Esophagus squamous epithelium (tissue), 5 donors: ENCODE measurements around the gene APBA2. TPM values are rescaled to one million over a fixed set of nuclear protein-coding genes. Genes with fewer than 3 reads are reported as not detected.

ENCODE experiments used
- DNase-seq: peaks from one replicate; lab custom pipeline; 2025; lab: John Stamatoyannopoulos, UW
- H3K27ac ChIP-seq, 4 donors: fragments of 200-600 bp; sonication (generic); one replicate each; pipeline ENCODE4 v1.5.1; 2016 to 2019; ENCODE audit warnings: mild to moderate bottlenecking in 1 of 4
- H3K27me3 ChIP-seq, 4 donors: fragments of 200-600 bp; sonication (generic); 1 replicate in 3 of 4; 2 replicates in 1 of 4; pipeline versions ENCODE4 v1.5.1 to v1.6.0; 2017 to 2021; ENCODE audit warnings: antibody characterized with exemption in 1 of 4
- H3K36me3 ChIP-seq, 3 donors: fragments of 200-600 bp; sonication (generic); one replicate each; pipeline ENCODE4 v1.5.1; 2016 to 2019
- H3K4me1 ChIP-seq, 3 donors: fragments of 200-600 bp; sonication (generic); one replicate each; pipeline ENCODE4 v1.5.1; 2017 to 2019
- H3K4me3 ChIP-seq, 4 donors: fragments of 200-600 bp; sonication (generic); 1 replicate in 3 of 4; 2 replicates in 1 of 4; pipeline ENCODE4 v1.5.1; 2016 to 2019; ENCODE audit warnings: mild to moderate bottlenecking in 2 of 4, moderate library complexity in 1 of 4
- H3K9me3 ChIP-seq, 3 donors: fragments of 200-600 bp; sonication (generic); one replicate each; pipeline ENCODE4 v1.5.1; 2016 to 2019
- POLR2A ChIP-seq, 4 donors: fragments of 450-650 bp; IDR thresholded peaks; one replicate each; pipeline ENCODE4 v1.6.1; 2017; ENCODE audit warnings: antibody characterized with exemption in 4 of 4, mild to moderate bottlenecking in 4 of 4, moderate library complexity in 3 of 4
- WGBS, 2 donors: methylation state at CpG; one replicate each; pipeline ENCODE4 v1.1.5; 2018; 5-methylcytosine and 5-hydroxymethylcytosine counted together
- intact Hi-C: fragments of 100-400 bp; cut with DNase I; formaldehyde crosslinking; loops from one replicate; pipeline ENCODE4 v1.15.0; 2022
- total RNA-seq, 4 donors: library from RNA; depleted of rRNA; stranded (reverse); fragments of >200 nt; gene quantifications; one replicate each; pipeline ENCODE4 v1.1.0, GENCODE V29; 2016
- TF ChIP-seq, protein P1 (sequence below), 6 experiments: fragments of 450-650 bp in 4 of 6; fragments of 200-600 bp in 2 of 6; sonication (generic) in 2 of 6; IDR thresholded peaks; one replicate each; pipeline ENCODE4 v1.5.1; 2016 to 2019; ENCODE audit warnings: antibody characterized with exemption in 6 of 6, mild to moderate bottlenecking in 4 of 6, moderate library complexity in 4 of 6
- donor health status: DM: yes; HTN: yes; CAD: no.

Gene APBA2
- total RNA-seq, 4 donors from 2014 or later = 0.82 to 9.9 (median 1.6) TPM

DNA sequence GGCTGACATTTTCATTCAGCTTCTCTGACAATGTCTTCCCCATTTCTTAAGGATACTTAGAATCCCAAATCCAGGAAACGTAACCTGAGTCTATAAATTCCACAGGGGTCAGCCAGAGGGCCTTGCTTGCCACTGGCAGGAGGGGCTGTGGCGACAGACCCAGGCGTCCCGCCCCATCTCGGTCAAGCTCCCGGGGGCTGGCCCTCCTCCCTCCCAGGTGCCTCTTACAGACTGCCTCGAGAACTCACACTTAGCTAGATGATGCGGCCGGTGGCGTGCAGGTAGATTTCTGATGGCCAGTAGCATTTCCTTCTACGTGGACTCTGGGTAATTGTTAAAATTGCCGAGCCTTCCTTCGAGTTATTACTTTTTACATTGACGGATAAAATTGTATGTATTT is 211.4 kb downstream of the APBA2 start:
- intact Hi-C loops = no loop called here
- DNase-seq = no peak
- 85 to 90% methylated on average over 12 to 14 of the region's 14 CpGs for WGBS, 2 donors
- Histone ChIP-seq H3K27ac (no peak overlapping the region), H3K4me1 (no peaks in the 10 kb centered on the region), H3K4me3 (no peak overlapping the region), H3K27me3 (no peaks in the 10 kb centered on the region), H3K9me3 (no peaks in the 10 kb centered on the region), H3K36me3 (no peaks in the 10 kb centered on the region)
- TF ChIP-seq, protein P1, sequence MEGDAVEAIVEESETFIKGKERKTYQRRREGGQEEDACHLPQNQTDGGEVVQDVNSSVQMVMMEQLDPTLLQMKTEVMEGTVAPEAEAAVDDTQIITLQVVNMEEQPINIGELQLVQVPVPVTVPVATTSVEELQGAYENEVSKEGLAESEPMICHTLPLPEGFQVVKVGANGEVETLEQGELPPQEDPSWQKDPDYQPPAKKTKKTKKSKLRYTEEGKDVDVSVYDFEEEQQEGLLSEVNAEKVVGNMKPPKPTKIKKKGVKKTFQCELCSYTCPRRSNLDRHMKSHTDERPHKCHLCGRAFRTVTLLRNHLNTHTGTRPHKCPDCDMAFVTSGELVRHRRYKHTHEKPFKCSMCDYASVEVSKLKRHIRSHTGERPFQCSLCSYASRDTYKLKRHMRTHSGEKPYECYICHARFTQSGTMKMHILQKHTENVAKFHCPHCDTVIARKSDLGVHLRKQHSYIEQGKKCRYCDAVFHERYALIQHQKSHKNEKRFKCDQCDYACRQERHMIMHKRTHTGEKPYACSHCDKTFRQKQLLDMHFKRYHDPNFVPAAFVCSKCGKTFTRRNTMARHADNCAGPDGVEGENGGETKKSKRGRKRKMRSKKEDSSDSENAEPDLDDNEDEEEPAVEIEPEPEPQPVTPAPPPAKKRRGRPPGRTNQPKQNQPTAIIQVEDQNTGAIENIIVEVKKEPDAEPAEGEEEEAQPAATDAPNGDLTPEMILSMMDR (IDR thresholded peaks at IDR 0.05) = no peak
- no peak for TF ChIP-seq POLR2A (IDR thresholded peaks at IDR 0.05)

DNA sequence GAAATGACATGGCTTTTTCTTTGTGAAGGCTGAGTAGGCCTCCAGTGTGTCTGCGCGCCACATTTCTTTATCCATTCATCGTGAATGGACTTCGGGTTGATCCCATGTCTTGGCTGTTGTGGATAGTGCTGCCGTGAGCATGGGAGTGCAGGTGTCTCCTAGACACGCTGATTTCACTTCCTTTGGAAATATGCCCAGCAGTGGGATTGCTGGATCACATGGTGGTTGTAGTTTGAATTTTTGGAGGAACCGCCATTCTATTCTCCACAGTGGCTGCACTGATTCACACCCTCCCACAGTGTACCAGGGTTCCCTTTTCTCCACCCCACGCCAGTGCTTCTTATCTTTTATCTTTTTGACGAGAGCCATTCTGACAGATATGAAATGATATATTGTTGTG is 212.2 kb downstream of the APBA2 start:
- WGBS, 2 donors = 59 to 73% methylated on average over 7 to 9 of the region's 9 CpGs
- no peak for DNase-seq
- peaks cover 0 to under 1% (median 0%) of the 10 kb centered on the region in 4 donors for H3K27me3 ChIP-seq
- H3K27ac ChIP-seq = no peak overlapping the region
- TF ChIP-seq, protein P1 (IDR thresholded peaks at IDR 0.05) = no peak
- no peak for TF ChIP-seq POLR2A (IDR thresholded peaks at IDR 0.05)
- H3K9me3 ChIP-seq = no peaks in the 10 kb centered on the region
- H3K4me1 ChIP-seq = no peaks in the 10 kb centered on the region
- intact Hi-C loops = no loop called here
- H3K36me3 ChIP-seq = no peaks in the 10 kb centered on the region
- H3K4me3 ChIP-seq = no peak overlapping the region

DNA sequence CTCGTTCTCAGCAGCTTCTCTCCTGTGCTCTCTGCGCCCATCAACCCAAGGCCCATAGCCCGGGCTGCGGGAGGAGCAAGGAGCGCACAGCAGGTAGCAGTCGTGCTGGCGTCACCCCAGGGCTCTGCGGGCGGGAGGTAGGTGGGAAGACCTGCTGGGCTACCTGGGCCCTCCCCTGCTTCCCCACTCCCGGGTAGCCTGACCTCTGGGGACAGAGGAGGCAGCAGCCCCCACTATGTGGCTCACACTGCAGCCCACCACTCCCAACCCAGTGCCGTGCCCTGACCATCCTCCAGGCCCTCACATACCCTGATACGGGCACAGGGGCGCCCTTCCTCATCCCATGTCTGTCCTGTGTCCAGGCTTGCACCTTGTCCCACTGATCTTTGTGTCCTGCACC is 212.9 kb downstream of the APBA2 start:
- Histone ChIP-seq H3K4me3 (no peak overlapping the region), H3K36me3 (no peaks in the 10 kb centered on the region), H3K4me1 (peaks cover 0 to 6% (median 3%) of the 10 kb centered on the region in 3 donors), H3K9me3 (no peaks in the 10 kb centered on the region), H3K27ac (no peak overlapping the region), H3K27me3 (peaks cover 0 to 7% (median 0%) of the 10 kb centered on the region in 4 donors)
- DNase-seq = no peak
- TF ChIP-seq, protein P1 (IDR thresholded peaks at IDR 0.05) = no peak
- no peak for TF ChIP-seq POLR2A (IDR thresholded peaks at IDR 0.05)
- intact Hi-C loops = no loop called here
- WGBS, 2 donors = 85% methylated on average over 6 of the region's 13 CpGs; no CpG with 5 or more reads in 1 of the 2 donors

DNA sequence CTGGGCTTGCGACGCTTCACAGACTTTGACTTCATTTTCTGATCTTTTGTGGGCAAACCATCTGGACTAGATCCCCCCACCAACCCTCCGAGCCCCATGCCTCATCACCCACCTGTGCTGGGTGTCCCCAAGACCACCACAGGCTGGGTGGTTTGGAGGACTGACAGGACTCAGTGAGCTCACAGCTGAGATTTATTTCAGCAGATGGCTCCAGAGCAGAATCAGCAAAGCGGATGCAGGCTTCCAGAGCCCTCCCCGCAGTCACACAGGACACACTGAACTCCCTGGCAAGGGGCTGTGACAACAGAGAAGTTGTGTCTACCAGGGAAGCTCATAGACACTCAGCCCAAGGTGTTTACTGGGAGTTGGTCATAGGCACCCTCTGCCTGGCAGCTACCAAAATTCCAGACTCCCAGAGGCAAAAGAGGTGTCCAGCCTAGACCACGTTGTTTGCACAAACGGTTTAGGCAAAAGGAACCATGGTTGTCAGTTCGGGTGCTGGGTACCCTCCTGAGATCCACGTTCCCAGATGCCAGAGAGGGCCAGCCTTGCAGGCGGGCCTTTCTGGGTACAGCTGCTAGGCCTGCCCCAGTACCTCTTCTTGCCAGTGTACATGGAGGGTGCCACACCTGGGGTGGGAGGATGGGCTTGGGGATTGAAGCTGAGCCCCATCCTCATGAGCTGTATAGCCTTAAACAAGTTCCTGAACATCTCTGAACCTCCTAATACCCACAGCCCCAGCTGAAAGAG is 213.5 kb downstream of the APBA2 start:
- TF ChIP-seq POLR2A (IDR thresholded peaks at IDR 0.05) = no peak
- TF ChIP-seq, protein P1 (IDR thresholded peaks at IDR 0.05) = no peak
- 89 to 93% methylated on average over 3 of the region's 10 CpGs for WGBS, 2 donors

DNA sequence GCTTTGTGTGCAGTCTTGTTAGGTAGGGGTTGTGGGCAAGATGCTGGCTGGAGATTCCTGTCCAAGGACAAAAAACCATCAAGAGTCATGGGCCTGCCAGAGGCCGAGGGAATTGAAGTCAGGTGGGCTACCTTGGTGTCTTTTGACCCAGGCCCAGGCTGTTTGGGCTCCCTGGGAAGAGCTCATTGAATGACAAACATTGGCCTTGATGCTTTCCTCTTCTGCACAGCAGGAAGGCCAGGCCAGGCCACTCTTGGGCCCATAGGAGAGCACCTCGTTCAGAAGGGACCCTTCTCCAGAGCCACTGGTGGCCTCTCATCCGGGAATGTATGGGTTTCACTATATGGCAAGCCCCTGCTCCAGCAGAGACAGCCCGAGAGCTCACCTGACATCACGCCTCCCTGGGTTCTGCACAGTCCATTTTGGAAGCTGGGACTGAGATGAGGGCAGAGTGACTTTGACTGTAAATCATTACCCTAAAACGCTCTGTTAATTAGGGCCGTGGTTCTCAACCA is 214.8 kb downstream of the APBA2 start:
- TF ChIP-seq, protein P1 (IDR thresholded peaks at IDR 0.05) = no peak
- no peak for TF ChIP-seq POLR2A (IDR thresholded peaks at IDR 0.05)
- no peak overlapping the region for H3K27ac ChIP-seq
- intact Hi-C loops = no loop called here
- no peak for DNase-seq
- H3K4me3 ChIP-seq = no peak overlapping the region
- H3K9me3 ChIP-seq = no peaks in the 10 kb centered on the region
- H3K4me1 ChIP-seq = peaks cover 0 to 11% (median 5%) of the 10 kb centered on the region in 3 donors
- peaks cover 0 to 14% (median 0%) of the 10 kb centered on the region in 4 donors for H3K27me3 ChIP-seq
- 59 to 66% methylated on average over 3 to 7 of the region's 7 CpGs for WGBS, 2 donors
- no peaks in the 10 kb centered on the region for H3K36me3 ChIP-seq

More for the DNA sequence above, 213.5 kb downstream of the APBA2 start:
- H3K36me3 ChIP-seq = no peaks in the 10 kb centered on the region
- H3K9me3 ChIP-seq = no peaks in the 10 kb centered on the region
- intact Hi-C loops = no loop called here
- DNase-seq = no peak
- peaks cover 0 to 11% (median 5%) of the 10 kb centered on the region in 3 donors for H3K4me1 ChIP-seq
- H3K27ac ChIP-seq = no peak overlapping the region
- H3K27me3 ChIP-seq = peaks cover 0 to 14% (median 0%) of the 10 kb centered on the region in 4 donors
- H3K4me3 ChIP-seq = no peak overlapping the region
